Erythroblast (primary cell): ENCODE measurements around the gene MAP7.
"Not testable (repeated sequence)": the region's sequence is repeated elsewhere in the genome, so short reads cannot be mapped to it uniquely, and the experiment has no call there.

Source experiments
- DNase-seq, 2 experiments: peaks; one replicate each; lab custom pipeline; 2025; lab: John Stamatoyannopoulos, UW
- GATA1 ChIP-seq: IDR thresholded peaks from 2 replicates; pipeline ENCODE4 v1.6.1; 2011; ENCODE audit warnings: low read depth, mild to moderate bottlenecking, control low read depth, low read length, moderate library complexity
- POLR2A ChIP-seq: IDR thresholded peaks from 2 replicates; pipeline ENCODE4 v1.6.1; 2011; ENCODE audit warnings: mild to moderate bottlenecking, low read length

MAP7 gene

GRCh38 chr6:136517582-136517981, 32.6 kb downstream of the MAP7 start:
- TF ChIP-seq GATA1 (no peak), POLR2A (no peak)
- no peak for DNase-seq

GRCh38 chr6:136517002-136517401, 33.2 kb downstream of the MAP7 start:
- TF ChIP-seq POLR2A: no peak
- no peak for DNase-seq

DNA sequence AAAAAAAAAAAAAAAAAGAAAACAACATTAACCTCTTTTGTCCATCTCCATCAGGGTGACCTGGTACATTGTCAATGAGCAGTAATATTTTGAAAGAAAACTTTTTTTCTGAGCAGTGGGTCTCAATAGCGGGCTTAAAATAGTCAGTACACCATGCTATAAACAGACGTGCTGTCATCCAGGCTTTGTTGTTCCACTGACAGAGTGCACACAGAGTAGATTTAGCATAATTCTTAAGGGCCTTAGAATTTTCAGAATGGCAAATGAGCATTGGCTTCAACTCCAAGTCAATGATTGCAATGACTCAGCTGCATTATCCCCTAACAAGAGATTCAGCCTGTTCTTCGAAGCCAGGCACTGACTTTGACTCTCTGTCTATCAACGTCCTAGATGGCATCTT, 35.6 kb downstream of the MAP7 start:
- DNase-seq: no peak
- no peak for TF ChIP-seq GATA1
- no peak for TF ChIP-seq POLR2A

- no peak for DNase-seq
- TF ChIP-seq POLR2A (no peak), GATA1 (no peak)
Observed at GRCh38 chr6:136511926-136512325, 38.3 kb downstream of the MAP7 start.

- TF ChIP-seq POLR2A (no peak), GATA1 (no peak)
Observed at GRCh38 chr6:136511397-136511796, 38.8 kb downstream of the MAP7 start.

DNA sequence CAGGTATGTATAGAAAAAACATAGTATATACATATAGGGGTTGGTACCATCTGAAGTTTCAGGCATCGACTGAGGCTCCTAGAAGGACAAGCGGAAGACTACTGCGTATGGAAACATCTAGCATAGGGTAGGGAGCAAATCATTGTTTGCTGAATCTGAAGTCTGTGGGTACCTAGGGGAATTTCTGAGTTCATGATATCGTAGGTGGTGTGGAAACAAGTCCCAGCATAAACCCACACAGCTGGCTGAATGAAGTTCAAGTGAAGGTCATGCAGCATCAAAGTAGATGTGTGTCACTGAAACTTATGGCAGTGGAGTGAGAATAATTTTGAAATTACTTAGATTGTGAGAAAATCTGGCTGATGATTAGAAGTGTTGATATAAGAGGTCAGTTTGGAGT, 39.4 kb downstream of the MAP7 start:
- no peak for DNase-seq
- TF ChIP-seq POLR2A: no peak
- no peak for TF ChIP-seq GATA1

More at GRCh38 chr6:136511397-136511796, 38.8 kb downstream of the MAP7 start:
- no peak for DNase-seq

GRCh38 chr6:136510299-136510698, 39.9 kb downstream of the MAP7 start:
- no peak for DNase-seq
- TF ChIP-seq GATA1: no peak
- TF ChIP-seq POLR2A: no peak

DNA sequence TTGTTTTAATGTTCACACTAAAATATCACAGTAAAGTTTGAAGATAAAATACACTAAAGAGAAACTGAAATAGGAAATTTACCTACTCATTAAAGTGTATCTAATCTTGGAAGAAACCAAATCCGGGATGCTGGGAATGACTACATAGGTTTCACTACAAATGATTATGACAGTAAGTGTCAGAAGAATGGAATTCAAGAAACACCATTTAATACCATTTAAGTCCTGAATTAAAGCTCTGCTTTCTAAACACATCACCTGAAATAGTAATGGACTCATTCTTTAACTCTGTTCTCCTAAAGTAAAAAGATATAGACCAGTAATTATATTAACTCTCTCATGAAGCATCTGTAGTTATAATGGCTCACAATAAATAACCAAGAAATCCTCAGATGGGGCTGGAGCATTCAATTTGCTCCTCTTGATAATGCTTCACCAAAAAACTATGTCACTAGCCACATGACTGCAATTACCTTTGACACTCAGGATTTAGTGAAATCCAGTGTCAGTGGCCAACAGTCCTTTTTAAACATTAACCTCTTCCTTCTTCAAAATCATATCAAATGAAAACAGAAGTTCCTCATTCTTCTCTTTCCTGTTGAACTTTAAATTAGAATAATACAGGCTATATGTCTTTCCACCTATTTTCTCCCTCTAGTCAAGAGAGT, 41.4 kb downstream of the MAP7 start:
- TF ChIP-seq POLR2A (no peak), GATA1 (no peak)
- no peak for DNase-seq

- TF ChIP-seq GATA1 (no peak), POLR2A (no peak)
- no peak for DNase-seq
Observed at GRCh38 chr6:136506124-136506799, 44.0 kb downstream of the MAP7 start.

DNA sequence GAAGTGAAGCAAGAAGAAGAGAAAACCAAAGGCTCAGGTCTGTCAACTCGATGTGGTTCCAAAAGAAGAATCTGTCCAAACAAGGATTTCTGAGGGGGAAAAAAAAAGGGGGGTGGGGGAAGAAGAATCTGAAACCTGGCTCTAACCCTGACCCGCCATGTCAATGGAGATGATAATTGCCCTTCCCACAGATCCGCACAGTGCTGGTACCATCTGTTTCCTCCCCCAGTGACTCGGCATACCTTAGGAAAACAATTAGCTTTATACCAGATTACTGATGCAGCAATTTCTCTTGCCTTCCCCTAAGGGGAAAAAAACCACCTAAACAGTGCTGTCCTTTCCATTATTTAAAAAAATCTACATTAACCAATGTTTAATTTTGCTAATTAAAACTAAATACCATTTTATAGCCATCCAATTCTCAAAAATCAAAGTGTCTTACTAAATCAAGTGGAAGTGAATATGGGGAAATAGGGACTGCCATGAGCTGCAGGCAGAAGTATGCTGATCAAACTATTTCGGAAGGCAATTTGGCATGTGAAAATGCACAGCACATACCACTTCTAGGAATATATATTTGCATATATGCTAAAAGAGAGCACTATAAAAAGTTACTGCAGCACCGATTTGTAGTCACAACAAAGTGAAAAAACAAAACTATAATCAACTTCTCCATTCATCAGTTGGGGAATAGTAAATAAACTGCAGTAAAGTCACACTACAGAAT, 46.8 kb downstream of the MAP7 start:
- TF ChIP-seq POLR2A: no peak
- no peak for TF ChIP-seq GATA1
- no peak for DNase-seq

- TF ChIP-seq GATA1 (no peak), POLR2A (no peak)
- no peak for DNase-seq
Observed at GRCh38 chr6:136502786-136503185, 47.4 kb downstream of the MAP7 start.

DNA sequence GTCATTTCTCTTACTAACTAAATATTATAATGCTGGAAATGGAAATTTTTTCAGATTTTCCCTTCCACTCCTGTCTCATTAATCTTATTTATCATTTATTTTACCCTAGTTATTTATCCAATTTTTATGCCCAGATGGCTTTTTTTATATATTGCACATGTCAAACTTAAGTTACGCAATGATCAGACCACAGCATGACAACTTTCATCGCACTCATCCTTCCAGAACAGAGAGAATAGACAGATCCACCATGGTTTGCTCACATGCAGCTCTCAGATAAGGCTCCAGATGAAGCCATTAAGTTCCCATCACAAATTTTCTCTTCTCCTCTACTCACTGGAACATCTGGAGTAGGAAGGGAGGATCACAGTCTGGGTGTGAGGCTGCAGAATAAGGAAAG, 48.7 kb downstream of the MAP7 start:
- no peak for DNase-seq
- TF ChIP-seq POLR2A (no peak), GATA1 (no peak)

- TF ChIP-seq GATA1: no peak
- no peak for TF ChIP-seq POLR2A
- DNase-seq: no peak
Observed at GRCh38 chr6:136501096-136501495, 49.1 kb downstream of the MAP7 start.

DNA sequence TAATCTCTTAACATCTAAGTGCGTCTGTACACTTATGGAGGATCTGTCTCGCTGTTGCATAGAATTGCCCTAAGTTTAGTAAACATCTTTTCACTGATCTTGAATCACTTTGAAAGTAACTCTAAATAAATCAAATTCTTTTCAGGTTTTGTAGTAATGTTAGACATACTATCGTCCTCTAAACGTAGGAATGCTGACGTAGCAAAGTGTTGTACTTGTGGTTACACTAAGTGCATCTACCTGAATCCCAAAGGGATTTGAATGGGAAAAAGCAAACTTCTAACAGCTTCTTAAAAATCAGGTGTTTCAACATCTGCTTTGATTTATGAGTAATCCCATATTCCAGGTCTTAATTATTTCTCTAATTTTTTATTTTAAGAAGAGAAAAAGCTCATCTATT, 49.8 kb downstream of the MAP7 start:
- TF ChIP-seq POLR2A (no peak), GATA1 (no peak)
- DNase-seq: no peak

DNA sequence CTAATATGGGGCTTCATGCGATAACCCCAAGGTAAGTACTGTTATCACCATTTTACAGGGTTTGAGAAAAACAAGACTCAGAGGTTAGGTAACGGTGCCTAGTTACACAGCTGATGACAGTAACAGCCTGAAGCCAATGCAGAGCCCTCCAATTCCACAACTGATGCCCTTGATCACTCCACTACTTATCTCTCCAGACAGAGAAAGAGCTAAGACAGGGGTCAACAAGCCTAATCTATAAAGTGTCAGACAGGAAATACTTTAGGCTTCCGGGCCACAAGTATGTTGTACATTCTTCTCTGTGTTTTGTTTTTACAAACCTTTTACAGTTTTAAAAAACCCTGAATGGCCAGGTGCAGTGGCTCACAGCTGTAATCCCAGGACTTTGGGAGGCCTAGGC, 50.9 kb downstream of the MAP7 start:
- DNase-seq: no peak
- TF ChIP-seq GATA1: no peak

- not testable (repeated sequence) for DNase-seq
Observed at GRCh38 chr6:136496449-136496848, 53.8 kb downstream of the MAP7 start.
